ENCODE data around the gene IL31.
"Not testable (repeated sequence)": the region's sequence is repeated elsewhere in the genome, so short reads cannot be mapped to it uniquely, and the experiment has no call there.

Gene IL31

DNA sequence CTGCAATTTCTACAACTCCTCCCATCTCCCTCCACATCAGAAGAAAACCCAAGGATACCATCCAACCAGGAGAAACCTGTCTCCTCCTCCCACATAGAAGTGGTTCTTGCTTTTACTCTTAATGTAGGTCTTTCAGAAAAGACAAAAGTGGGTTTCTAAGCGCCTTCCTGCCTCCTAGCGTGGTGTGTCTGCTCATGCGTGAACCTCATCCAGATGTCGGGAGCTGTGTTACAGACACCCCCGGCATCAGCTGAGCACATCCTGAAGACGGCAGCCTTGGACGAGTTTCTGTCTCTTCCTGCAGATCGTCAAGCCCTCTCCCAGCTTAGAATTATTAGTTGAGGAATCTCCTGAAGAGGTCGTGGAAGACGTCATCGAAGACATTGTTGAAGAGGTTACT is 18.4 kb upstream of the IL31 start:
- no peak for DNase-seq (ENCODE audit: low read depth)

DNA sequence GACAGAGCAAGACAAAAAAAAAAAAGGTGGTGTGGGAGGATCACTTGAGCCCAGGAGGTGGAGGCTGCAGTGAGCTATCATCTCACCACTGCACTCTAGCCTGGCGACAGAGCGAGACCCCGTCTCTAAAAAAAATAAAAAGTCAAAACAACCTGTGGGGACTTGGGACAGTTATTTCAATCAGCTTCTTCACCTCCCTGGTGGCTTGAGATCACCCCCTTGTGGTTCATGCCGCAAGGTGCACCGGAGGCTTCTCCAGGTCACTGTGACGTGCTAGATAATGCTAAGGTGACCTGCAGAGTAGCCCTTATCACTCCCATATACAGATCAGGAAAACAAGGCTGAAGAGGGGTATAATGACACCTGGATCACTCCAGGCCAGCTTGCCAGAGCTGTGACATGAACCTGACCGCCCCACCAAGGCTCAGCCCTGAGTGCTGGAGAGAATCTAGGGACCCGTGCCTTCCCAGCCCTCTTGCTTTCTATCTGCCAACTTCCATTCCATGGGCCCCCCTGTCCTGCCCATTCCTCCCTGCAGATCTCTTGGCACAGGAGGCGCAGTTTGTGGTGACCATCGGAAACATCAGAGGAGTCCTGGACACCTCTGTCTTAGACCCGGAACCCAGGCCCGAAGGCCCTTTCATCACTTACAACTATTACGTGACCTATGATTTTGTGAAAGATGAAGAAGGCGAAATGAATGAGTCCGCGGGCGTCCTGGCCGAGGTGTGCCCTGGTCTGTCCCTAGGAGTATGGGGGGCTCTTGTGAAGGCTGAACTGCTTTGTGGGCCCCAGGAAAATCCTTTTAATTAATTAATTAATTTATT is 17.0 kb upstream of the IL31 start:
- peak; percentile 49 for DNase-seq (ENCODE audit: low read depth)

GRCh38 chr12:122189626-122190475 is 15.8 kb upstream of the IL31 start:
- DNase-seq (ENCODE audit: low read depth): no peak

DNA sequence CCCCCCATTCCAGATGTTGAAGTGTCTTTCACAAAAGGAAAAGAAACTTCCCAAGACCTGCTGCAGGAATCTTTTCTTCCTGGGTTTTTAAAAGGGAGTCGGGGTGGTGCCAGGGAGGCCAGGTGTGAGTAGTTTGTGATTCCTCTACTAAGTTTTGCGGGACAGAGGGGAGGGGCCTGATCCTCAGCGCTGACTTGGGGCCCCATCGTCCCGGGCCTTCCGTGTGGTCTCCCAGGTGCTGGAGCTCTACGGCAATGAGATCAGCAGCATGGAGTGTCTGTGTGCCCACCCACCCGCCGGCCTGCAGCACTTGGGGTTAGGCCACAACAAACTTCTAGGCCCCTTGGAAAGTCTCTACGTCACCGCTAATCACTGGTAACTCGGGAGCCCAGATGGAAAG is 13.4 kb upstream of the IL31 start:
- no peak for DNase-seq (ENCODE audit: low read depth)

DNA sequence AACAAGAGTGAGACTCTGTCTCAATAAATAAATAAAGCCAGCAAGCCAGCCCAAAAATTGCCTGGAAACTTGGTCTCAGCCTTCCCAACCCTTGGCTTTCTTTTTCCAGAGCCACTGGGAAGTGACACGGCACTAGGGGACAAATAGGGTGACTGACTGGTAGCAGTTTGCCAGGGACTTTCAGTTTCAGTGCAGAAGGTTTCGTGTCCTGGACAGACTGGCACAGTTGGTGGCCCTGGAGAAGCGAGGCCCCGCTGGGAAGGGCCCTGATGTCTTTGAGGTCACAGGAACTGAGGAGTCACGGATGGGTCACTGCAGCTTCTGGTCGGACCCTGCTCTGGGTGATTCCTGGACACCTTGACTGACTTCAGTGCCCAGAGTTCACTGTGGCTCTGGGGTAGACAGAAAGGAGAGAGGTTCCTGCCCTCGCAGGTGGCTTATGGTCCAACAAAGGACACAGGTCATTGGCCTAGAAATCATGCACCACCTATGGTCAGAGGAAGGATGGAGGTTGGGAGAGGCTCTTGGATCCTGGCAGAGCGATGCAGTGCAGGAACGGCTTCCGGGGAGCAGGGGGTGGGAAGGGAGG is 11.6 kb upstream of the IL31 start:
- DNase-seq (ENCODE audit: low read depth): no peak

DNA sequence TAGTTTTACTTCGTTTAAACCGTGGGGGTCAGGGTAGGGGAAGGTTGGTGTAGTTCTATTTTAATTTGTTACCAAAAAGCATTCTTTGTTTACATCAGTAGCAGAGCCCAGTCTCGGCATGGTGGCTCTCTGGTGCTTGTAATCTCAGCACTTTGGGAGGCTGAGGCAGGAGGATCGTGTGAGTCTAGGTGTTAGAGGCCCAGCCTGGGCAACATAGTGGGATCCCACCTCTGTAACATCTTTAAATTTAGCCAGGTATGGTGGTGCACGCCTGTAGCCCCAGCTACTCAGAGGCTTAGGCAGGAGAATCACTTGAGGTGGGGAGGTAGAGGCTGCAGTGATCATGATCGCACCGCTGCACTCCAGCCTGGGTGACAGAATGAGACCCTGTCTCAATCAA is 11.1 kb upstream of the IL31 start:
- DNase-seq (ENCODE audit: low read depth): no peak

- no peak for DNase-seq (ENCODE audit: low read depth)
Measured at GRCh38 chr12:122184517-122184916, 10.5 kb upstream of the IL31 start.

- no peak for DNase-seq (ENCODE audit: low read depth)
Measured at GRCh38 chr12:122183588-122183940, 9.5 kb upstream of the IL31 start.

- no peak for DNase-seq (ENCODE audit: low read depth)
Measured at GRCh38 chr12:122182887-122183587, 9.0 kb upstream of the IL31 start, which contains the start of gene LRRC43. LRRC43 (plus strand) TSS chr12:122183123; CDS start chr12:122183145, 22 bp downstream.

GRCh38 chr12:122176473-122176872 is 2.5 kb upstream of the IL31 start:
- DNase-seq (ENCODE audit: low read depth): not testable (repeated sequence)

GRCh38 chr12:122172262-122172939 is 1.6 kb downstream of the IL31 start:
- no peak for DNase-seq (ENCODE audit: low read depth)

- DNase-seq (ENCODE audit: low read depth): no peak
Measured at GRCh38 chr12:122171399-122171798, 2.6 kb downstream of the IL31 start.

GRCh38 chr12:122168492-122168891 is 5.5 kb downstream of the IL31 start:
- DNase-seq (ENCODE audit: low read depth): no peak

GRCh38 chr12:122167356-122167925 is 6.6 kb downstream of the IL31 start:
- DNase-seq (ENCODE audit: low read depth): no peak

DNA sequence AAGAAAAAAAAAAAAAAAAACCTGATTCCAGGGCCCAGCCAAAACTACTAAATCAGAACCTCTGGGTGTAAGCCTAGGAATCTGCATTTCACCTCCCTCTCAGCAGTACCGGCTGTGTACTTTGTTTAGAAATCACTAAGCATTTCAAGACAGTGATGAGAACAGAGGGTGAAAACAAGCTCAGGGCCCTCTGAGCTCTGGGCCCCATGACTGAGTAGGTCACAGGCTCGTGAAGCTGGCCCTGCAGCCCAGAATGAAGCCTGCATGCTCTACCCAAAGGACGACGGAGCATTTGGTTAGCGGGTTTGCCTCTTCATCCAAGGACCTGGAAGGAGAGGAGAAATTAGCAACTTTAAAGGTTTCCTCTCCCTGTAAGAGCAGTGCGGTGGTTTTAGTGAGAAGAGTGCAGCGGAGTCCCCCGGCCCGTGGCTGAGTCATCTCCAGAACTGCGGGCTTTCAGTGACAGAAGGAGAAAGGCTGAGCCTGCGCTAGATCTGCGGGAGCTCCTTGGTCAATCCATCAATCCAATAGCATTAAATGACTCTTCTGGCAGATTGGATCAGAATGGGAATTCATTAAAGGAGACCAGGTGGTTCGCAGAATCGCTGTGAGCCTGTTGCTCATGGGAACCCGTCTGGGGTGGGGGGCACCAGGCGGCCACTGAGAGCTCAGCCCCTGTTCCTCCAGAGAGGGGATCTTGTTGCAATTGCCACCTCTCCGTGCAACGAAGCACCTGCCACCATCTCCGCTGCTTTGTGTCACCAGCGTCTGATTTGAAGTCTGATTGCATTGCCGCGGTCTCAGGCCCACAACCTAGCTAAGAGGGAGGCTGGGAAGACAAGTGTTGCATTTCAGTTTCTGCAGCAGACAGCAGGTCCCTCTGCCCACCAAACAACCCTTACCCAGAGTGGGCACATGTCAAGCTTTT is 7.3 kb downstream of the IL31 start:
- no peak for DNase-seq (ENCODE audit: low read depth)

DNA sequence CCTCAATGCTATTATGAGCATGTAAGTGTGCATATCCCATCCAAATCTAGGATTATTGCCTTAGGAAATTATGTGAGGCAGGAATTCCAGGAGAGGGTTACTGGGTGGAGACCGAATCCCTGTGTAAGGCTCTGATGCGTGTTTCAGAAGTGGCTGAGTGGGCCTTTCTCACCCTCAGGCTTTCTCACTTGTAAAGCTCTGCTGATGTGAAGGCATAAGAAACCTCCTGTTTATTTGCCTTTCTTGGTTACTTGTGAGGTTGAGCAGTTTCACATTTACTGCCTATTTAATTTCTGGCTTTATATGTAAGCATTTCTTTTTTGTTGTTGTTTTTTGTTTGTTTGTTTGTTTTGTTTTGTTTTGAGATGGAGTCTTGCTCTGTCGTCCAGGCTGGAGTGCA is 11.0 kb downstream of the IL31 start:
- no peak for DNase-seq (ENCODE audit: low read depth)

DNA sequence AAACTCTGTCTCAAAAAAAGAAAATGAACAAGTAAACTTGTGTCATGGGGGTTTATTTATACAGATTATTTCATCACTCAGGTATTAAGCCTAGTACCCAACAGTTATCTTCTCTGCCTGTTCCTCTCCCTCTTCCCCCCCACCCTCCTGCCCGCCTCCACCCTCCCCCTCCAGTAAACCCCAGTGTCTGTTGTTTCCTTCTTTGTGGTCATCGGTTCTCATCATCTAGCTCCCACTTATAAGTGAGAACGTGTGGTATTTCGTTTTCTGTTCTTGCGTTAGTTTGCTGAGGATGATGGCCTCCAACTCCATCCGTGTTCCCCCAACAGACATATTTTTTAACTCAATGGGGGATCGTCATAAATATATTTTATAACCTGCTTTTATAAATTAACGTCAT is 12.3 kb downstream of the IL31 start:
- no peak for DNase-seq (ENCODE audit: low read depth)

- no peak for DNase-seq (ENCODE audit: low read depth)
Measured at GRCh38 chr12:122160761-122161160, 13.3 kb downstream of the IL31 start.

- no peak for DNase-seq (ENCODE audit: low read depth)
Measured at GRCh38 chr12:122159882-122160281, 14.1 kb downstream of the IL31 start.

GRCh38 chr12:122158700-122159285 is 15.2 kb downstream of the IL31 start:
- no peak for DNase-seq (ENCODE audit: low read depth)

Data from activated gamma-delta T cell treated with anti-CD3 and anti-CD28 coated beads, Interleukin-2, amount 50 U/mL, for 16 hours (primary cell).